HG02970 (cell line): Measurements from ENCODE around the gene MALT1.
"Not testable (repeated sequence)": the region's sequence is repeated elsewhere in the genome, so short reads cannot be mapped to it uniquely, and the experiment has no call there.

Experiments used
- ATAC-seq: cut with Tn5 transposase; IDR thresholded peaks from one replicate; pipeline ENCODE4 v1.9.1; 2021; ENCODE audit warnings: mild to moderate bottlenecking, moderate library complexity, moderate number of reproducible peaks; ENCODE audit not compliant: unreplicated experiment, low FRiP score

Gene MALT1

DNA sequence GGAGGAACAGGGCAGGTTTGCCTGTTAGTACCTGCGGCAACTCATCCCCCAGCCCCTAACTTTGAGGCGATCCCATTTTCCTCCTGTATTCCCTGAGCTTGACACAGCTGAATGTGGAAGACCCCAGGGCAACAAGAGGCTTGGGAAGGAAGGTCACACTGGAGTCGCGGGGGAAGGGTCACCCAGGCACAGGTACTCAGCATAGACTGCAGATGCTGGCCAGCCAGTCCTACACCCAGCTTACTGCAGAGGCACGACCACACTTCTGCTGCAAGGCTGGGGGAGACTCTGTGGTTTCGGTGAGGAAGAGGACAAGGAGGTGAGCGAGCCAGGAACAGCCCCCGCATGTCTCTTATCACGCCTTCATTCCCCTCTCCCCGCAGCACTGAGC, 91.5 kb downstream of the MALT1 start:
- no peak for ATAC-seq

DNA sequence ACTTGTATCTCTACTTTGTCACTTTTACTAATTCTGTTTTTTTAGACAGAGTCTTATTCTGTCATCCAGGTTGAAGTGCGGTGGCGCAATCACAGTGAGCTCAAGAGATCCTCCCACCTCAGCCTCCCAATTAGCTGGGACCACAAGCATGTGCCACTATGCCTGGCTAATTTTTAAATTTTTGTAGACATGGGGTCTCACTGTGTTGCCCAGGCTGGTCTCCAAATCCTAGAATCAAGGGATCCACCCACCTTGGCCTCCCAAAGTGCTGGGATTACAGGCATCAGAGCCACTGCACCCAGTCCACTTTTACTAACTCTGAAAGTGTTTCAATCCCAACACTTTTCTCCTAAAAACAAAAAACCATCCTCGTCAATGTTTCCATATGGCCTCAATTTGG, 94.9 kb downstream of the MALT1 start:
- ATAC-seq, result no peak

DNA sequence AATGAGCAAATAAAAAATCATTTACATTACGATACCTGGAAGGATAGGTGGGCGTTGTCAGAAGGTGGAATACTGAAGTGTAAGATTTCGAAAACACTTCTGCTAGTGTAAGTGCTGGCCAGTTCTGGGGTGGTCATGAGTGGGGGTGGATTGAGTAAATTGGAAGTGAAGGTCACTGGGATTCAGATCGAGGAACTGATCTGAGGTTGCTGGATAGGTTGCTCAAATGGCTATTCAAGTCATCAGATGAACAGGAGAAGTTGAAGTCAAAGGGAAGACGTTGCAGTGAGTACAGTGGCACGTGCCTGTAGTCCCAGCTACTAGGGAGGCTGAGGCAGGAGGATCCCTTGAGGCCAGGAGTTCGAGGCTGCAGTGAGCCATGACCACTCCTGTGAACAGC, 95.7 kb downstream of the MALT1 start:
- no peak for ATAC-seq

DNA sequence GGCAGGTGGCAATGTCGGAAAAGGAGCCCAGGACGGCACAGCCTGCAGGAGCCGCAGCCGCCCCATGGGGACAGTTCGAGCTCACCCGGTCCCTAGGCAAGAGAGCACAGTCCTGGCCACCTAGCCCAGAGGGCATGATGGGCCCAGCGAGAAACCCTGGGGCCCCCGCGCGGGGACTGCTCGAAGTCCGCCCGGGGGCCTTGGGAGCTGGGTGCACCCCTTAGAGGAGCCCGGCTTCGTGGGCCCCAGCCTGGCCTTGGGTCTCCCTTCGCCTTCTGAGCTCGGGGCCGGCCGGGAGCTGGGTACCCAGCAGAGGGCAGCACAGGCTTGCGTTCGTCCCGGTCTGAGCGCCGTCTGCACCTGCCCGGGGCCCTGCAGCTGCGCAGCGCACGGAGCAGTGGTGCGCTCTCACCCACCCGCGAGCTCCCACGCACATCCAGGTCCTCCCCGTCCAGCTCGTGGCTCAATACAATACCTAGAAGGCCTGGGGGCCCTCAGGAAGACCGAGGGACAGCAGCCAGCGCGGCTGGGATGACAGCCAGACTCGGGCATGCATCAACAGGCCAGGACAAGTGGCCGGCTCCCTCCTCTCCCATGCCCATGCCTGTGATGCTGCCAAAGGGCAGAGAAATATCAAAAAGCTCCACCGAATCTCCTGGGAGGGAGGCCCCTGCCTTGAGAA, 97.2 kb downstream of the MALT1 start:
- ATAC-seq, result peak; percentile 59

DNA sequence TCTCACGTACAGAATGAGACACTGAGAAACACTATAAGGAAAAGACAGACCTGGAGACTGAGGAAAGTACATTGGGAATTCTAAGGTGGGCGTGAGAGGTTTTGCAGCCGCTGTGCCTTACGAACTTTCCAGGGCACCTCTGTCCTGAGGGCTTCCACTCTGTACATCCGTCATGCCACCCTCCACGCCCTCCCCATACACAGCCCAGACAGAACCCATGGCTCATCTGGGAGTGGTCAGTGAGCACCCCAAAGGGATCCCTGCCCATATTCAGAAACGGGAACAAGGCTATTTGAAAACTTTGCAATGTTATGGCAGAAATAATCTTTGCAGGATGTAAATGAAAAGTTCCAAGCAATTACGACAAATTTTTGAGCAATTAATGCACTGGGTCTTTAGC, 98.1 kb downstream of the MALT1 start:
- no peak for ATAC-seq

DNA sequence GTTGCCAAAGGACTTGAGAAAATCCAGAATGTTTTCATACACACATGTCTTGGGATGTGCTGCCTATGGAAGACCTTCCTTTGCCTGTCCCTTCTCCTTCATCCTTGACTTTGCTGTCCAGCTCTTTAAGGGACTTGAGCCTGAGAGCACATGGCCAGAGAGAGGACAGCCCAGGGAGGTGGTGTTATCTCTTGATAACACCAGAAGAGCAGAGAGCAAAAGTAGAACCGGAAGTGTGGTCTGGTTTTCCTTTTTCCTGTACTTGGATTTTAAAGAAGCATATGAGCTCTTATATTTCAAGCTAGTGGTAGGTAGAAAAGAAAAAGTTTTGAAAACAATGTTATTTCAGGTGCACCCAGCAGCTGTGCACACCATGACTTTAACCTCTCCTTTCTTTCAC, 99.3 kb downstream of the MALT1 start:
- no peak for ATAC-seq

DNA sequence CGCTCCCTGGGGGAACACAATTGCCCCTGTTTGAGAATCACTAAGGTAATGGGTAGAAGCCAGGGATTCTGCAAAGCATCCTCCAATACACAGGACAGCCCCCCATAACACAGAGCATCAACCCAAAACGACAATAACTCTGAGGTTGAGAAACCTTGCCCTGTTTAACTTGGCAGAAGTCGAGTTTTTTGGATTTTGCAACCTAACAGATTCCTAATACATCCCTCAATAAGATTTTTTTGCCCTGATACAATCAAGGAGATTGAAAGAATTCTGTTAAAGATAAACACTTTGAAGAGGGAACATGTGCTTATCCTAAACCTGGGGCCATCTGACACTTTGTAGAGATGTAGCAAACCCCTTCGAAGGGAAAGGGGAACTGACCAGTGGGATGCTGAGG, 100.9 kb downstream of the MALT1 start:
- ATAC-seq, result no peak

DNA sequence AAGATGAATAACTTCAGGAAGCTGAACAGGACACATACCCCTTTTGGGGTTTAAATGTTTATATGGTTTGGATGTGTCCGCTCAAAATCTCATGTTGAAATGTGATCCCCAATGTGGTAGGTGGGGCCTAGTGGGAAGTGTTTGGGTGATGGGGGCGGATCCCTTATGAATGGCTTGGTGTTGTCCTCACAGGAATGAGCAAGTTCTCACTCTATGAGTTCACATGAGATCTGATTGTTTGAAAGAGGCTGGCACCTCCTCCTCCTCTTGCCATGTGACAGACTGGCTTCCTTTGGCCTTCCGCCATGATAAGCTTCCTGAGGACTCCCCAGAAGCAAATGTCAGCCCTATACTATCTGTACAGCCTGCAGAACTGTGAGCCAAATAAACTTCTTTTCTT, 104.8 kb downstream of the MALT1 start:
- ATAC-seq, result no peak

DNA sequence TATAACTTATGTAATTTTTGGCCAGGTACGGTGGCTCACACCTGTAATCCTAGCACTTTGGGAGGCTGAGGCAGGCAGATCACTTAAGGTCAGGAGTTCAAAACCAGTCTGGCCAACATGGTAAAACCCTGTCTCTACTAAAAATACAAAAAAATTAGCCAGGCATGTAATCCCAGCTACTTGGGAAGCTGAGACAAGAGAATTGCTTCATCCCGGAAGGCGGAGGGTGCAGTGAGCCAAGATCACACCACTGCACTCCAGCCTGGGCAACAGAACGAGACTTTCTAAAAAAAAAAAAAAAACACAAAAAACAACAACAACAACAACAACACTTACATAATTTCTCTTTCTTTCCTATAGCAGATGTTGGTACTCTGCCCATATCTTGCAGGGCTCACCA, 105.3 kb downstream of the MALT1 start:
- ATAC-seq, result not testable (repeated sequence)

DNA sequence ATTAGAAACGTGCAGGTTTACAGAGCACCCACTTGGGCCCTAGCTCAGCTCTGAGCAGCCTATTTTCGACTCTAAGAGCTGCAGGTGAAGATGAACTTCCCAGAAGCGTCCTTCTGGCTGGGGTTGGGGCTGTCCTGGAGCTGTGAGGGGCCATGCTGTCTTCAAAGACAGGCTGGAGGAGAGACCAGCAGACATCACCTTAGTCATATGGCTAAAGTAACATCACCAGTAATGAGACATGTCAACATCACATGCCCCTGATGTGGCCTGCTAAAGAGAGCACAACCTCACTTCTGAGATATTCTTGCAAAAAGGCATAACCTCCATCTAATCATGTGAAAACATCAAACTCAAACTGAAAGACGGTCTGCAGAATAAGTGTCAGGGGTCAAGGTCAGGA, 106.2 kb downstream of the MALT1 start:
- no peak for ATAC-seq

DNA sequence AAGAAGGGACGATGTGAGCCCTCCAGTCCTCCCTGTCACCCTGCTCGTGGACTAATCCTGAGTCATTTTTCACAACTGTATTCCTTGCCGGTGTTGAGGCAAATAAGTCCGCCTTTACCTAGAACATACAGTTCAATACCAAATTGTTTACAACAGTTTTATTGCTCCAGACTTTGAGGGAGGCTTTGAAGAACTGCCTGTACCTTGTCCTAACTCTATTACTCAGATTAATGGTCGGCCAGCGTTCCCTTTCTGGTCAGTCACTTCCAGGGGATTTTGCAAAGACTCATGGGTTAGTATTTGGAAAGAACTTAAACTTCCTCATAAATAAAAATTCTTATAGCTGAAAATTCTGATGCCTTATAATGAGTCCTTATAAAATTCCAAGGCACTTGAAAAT, 108.3 kb downstream of the MALT1 start:
- ATAC-seq, result no peak

DNA sequence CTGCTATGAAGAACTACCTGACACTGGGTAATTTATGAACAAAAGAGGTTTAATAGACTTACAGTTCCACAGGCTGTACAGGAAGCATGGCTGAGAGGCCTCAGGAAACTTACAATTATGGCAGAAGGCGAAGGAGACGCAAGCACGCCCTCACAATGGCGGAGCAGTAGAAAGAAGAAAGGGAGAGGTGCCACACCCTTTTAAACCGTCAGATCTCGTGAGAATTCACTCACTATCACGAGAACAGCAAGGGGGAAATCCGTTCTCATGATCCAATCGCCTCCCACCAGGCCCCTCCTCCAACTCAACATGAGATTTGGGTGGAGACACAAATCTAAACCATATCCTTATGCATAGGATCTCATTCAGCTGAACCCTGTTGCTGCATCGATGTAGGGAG, 108.8 kb downstream of the MALT1 start:
- ATAC-seq, result no peak

DNA sequence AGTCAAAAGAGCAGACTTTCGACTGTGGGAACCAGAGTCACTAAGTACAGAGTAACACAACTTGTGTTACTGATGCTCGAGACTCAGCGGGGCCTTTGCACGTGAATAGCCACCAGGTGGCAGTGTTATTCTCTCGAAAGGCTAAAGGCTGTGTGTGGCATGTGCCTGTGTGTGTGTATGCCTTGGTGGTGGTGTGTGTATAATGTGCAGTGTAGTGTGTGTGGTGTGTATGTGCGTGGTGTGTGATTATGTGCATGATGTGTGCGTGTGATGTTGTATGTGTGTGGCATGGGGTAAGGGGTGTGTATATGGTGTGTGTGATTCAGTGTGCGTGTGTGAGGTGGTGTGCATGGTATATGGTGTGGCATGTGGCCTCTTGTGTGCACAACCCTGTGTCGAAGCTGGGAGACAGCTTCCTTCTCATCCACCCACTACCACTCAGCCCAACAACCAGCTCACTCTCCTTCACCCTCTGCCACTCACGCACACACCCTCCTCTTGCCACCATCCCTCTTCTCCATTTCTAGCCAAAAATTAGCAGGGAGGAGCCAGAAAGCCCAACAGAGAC, 110.4 kb downstream of the MALT1 start:
- ATAC-seq, result no peak

DNA sequence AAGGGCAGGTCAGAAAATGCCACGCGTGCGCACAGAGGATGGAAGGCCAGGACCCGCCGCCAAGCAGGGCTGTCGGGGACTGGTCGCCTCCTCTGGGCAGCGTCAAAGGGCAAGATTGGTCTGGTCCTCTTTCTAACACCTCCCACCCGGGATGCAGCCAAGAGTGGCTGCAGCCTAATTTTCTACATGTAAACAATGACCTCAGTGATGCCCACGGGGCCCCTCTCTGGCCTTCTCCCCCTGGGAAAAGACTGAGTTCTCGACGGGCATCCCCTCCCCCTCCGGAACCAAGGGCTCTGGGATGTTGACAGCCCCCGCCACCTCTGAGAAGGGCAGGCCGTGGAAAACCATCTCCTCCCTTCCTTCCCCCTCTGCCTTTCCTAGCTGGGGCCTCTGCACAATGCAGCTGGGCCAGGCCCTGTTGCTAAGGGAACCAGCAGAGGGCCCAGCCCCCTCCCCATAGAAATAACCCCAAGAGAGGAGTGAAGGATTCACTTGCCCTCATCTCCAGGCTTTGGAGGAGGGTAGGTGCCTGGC, 113.4 kb downstream of the MALT1 start:
- no peak for ATAC-seq

DNA sequence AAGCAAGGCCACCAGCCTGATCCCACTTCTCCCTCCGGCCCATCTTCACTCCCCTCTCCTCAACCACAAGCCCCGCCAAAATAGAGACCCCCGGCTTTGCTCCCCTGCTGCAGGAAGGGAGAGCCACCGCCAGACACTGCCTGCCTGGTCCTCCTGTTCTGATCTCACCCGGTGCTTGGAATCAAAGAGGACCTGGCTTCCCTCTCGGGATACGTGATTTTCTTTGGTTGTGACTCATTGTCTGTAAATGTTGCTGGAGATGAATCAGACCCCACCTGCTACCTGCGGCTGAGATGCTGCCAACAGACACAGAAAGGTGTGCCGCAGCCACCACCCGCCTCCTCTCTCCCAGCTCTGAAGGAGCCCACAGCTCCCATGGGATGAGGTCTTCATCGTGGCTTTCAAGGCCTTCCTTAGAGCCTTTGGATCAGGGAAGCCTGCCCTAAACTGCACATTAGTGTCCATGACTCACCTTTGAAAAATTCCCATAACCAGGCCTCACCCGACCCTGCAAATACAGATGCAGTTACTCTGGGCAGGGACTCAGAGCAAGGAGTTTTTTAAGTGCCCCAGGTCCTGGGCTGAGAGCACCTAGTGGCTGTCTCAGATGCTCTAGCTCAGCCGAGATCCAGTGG, 114.0 kb downstream of the MALT1 start:
- no peak for ATAC-seq

DNA sequence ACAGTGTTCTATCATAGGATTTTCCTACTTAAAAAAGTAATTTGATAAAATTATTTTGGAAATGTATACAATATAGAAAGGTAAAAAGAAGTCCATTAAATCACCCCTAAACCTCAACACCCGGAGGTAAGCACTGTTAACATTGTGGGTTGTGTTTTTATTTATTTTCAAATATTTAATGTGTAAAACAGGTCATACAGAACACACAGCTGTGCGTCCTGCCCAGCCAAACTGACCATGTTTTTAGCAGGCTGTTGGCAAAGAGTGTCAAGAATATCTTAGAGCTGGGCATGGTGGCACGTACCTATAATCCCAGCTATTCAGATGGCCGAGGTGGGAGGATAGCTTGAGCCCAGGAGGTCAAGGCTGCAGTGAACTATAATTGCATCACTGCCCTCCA, 114.6 kb downstream of the MALT1 start:
- ATAC-seq, result no peak

DNA sequence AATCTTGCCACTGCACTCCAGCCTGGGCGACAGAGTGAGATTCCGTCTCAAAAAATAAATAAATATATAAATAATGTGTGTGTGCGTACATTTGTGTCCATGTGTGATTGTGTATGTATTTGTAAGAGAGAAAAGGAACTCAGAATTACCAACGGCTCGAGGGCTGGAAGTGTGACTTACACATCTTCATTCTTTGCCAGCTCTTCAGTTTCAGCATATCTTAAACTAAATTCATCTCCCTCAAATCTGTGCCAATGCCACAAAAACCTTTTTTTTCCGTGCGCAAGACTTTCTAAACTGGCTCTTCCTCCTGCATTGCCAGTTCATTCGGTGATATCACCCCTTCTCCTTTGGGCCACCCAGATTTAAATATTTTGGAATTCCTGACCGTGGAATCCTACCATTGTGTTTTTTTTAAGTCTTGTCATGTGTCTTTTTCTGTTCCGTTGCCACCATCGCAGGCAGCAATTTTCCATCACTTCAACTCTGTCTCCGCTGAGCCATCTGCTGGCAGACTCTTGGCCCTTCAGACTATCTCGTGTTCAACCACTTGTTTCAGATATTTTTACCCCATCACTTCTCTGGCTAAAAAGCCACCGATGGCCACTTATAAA, 116.4 kb downstream of the MALT1 start:
- ATAC-seq, result no peak

DNA sequence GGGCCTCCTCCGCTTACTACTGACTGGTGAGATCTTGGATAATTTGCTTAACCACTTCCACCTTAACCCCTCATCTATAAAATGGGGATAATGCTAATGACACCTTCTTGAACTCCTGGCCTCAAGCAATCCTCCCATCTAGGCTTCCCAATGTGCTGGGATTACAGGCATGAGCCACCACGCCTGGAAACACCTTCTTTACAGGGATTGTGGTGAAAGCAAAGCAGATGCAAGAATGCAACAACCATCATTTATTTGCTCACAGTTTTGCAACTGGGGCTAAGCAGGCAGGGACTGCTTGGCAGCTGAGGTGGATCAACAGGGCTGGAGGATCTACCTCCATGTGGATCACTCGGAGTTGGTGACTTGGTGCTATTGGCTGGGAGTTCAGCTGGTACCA, 117.2 kb downstream of the MALT1 start:
- ATAC-seq, result no peak

DNA sequence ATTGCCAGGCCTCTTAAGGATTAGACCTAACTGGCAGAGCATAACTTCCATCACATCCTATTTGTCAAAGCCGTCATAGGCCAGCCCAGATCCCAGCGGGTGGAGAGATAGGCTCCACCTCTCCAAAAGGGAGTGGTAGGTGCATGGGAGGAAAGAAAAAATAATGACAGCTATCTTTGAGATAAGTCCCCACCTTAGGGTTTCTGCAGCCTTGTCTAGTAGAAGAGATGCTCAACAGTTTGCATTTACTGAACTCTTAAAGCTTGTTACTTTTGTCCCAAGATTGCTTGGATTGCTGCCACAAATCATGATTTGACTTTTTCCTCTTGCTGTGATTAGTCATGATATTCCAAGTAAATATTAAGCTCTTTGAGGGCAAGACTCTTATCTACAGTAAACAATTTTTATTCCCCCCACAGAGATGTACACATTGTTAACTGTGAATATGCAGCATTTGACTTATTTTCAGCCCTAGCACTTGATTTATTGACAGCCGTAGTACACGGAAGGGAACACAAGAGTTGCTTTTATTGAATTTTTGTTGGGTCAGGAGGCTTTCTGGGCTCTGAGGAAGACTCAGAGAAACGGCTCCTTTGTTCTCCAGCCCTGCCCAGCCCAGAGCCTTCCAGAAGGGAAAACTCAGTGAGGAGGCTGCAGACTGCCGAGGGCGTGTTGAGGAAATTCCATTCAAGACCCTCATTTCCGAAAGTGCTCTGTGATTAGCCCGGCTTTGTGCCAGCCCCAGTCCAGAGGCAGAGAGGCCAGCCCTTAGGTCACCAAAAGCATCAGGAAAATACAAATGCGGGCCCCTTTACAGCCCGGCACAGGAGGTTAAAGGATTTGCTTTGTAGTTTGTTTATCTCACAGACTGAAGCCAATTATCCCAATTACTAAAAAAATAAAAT, 118.0 kb downstream of the MALT1 start:
- no peak for ATAC-seq

DNA sequence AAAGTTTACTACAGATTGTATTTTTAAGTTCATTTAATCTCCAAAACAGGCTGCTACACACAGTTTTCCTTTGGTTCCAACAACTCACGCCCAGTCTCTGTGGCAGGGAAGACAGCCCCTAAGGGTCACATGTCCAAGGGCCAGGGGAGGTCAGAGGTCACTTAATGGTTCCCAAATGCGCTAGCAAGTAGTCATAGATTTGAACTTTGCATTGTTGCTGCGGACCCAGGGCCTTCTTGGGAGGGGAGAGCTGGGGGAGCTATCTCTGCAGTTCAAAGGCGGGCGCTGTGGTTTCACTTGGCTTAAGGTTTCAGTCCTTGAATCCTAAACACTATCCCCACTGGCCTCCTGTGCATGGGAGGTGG, 118.6 kb downstream of the MALT1 start:
- ATAC-seq, result no peak

DNA sequence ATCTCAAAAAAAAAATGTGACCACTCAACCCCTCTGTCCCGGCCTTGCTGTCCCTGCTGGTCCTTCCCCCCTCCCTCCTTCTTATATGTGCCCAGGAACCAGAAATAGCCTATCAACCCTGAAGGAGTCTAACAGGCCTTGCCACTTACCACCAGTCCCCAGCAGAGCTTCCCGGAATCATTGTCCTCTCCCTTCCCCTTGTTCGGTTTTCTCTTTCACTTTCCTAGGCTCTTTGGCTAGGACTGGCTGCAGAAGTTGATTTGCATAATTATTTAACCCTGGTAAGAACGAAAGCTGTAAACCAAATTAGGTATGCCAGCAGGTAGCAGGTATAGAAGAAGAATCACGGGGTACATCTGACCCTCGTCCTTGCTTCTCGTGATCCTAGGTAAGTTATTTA, 120.8 kb downstream of the MALT1 start:
- ATAC-seq, result no peak
